GM19043 (cell line): ENCODE data around the gene IDH3G.

Source experiments
- ATAC-seq: cut with Tn5 transposase; IDR thresholded peaks from one replicate; pipeline ENCODE4 v1.9.1; 2021; ENCODE audit warnings: low read depth; ENCODE audit not compliant: unreplicated experiment

Gene IDH3G

GRCh38 chrX:153736871-153737441 lies 57.2 kb downstream of the IDH3G start:
- no peak for ATAC-seq

- no peak for ATAC-seq
Observed at GRCh38 chrX:153736071-153736820, 57.9 kb downstream of the IDH3G start.
